H54 (cell line): ENCODE measurements around the gene BCDIN3D.
"Not testable (repeated sequence)": the region's sequence is repeated elsewhere in the genome, so short reads cannot be mapped to it uniquely, and the experiment has no call there.

ENCODE experiments used
- DNase-seq: peaks from one replicate; pipeline ENCODE4 v3.0.0; 2011; ENCODE audit warnings: low spot score, mixed read lengths; ENCODE audit not compliant: insufficient read length
- FAIRE-seq: peaks from 3 replicates; lab custom pipeline; 2011; peaks lifted over from hg19 to GRCh38; lab: Jason Lieb, UNC
- POLR2A ChIP-seq: IDR thresholded peaks from 2 replicates; pipeline ENCODE4 v1.6.1; 2011; ENCODE audit warnings: low read depth, mild to moderate bottlenecking, low read length

Gene BCDIN3D

DNA sequence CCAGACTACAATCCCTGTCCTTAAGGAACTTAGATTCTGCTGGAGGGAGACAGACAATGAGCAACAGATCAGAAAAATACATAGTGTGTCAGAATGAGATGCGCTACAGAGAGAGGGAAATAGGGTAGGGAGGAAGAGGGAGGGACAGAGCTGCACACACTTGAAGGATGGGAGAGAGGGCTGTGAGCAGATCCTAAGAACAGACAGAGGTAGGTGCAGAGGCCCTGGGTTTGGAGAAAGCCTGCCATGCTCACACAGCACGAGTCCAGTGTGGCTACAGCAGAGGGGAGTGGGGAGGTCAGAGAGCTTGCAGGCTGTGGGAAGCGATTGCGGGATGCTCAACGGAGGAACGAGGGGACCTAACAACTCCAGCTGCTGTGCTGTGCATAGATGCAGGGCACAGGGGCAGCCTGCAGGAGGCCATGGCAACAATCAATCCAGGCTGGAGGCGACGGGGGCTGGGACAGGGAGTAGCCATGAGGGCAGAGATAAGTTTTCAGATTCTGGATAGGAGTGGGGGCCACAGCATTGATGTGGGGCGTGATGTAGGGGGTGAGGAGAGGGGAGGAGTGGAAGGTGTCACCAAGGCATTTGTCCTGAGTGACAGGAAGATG is 40.1 kb upstream of the BCDIN3D start:
- no peak for DNase-seq
- FAIRE-seq = no peak
- no peak for TF ChIP-seq POLR2A

DNA sequence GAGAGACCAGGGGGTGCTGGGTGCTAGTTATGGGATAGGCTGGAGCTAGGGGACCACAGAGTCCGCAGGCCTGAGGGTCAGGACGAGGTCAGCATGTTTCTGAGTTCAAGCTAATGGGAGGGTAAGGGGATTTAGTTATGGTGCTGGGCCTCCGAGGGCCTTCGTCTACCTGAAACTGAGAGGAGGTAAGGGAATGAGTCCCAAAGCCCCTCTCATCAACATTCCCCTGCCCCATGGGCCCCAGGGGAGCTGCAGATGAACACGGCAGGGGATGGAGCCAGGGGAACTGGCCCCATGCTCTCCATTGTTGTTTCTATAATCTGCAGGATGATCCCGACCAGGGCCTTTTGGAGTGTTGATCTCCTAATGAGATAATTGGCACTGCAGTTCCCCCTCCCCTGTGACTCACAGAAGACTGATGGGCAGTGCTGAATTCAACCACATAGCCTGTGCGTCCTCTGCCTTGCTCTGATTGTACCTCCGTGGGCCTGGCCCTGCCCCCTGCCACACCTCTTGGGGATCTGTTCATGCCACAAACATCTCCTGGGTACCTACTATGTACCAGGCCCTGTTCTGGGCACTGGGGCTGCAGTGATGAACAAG is 39.4 kb upstream of the BCDIN3D start:
- FAIRE-seq = no peak
- no peak for DNase-seq
- TF ChIP-seq POLR2A = no peak

DNA sequence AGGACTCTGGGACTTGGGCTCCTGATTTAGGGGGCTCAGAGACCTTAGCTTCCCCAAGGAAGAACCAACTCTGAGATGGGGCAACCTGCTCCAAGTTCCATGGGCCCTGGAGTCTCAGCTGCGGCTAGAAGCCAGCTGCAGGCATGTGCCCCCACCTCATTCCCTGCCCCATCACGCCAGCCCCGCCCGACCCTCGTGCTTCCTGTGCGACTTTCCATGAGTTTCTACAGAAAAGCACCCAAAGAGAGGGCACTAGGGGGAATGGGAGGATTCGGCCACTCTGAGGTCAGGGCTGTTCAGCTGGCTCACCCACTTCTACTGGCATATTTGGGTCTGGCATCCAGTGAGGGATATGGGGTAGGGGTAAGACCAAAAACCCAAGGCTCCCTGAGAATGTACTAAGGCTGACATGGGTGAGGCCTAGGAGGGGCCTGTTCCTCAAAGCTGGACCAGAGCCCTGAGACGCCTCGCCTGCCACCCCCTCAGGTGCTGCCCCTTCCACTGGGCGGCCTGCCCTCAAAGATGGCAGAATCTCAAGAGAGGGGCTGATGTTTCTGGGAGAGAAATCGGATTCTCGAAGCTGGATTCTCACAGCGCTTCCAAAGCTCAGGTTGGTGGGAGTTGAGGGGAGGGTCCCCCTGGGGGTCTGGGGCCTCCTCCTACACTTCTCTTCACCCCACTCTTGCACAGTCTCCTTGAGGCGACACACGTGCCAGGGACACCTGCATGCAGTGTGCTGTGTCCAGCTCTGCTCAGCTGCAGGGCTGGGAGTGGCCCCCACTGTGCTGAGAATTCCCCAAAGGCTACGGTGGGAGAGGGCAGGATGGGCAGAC is 38.7 kb upstream of the BCDIN3D start:
- DNase-seq (no peak), FAIRE-seq (no peak)
- TF ChIP-seq POLR2A = no peak

DNA sequence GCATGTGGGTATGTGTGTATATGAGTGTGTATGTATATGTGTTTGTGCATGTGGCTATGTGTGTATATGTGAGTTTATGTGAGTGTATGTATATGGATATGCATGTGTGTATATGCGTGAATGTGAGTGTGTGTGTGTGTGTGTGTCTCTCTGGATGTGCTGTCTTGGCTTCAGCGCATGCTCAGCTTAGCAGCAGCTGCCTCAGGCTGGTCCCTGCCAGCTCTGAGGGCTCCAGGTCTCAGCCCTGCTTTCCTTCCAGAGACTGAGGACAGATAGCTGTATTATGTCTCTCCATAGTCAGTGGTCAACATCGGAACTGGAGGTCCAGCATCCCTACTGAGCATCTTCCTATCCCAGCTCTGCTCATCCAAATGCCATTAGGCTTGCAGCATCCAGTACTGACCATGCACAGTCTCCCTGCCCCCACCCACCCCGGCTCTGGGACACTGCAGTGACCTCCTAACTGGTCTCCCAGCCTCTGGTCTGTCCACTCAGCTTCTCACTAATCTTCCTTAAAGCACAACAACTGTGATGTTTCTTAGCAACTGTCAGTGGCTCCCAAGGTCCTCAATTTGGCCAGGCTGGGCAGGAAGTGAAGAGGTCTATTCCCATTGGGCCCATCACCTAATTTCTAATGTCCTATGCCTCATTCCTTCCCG is 38.0 kb upstream of the BCDIN3D start:
- DNase-seq = no peak
- TF ChIP-seq POLR2A = no peak
- FAIRE-seq = no peak

DNA sequence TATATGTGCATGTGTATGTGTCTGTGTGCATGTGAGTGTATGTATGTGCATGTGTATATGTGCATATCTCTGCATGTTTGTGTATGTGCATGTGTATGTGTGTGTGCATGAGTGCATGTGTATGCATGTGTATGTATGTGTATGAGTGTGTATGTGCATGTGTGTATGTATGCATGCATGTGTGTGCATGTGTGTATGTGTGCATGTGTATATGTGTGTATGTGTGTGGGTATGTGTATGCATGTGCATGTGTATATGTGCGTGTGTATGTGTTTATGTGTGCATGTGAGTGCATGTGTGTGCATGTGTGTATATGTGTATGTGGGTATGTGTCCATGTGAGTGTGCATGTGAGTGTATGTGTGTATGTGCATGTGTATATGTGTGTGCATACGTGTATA is 36.2 kb upstream of the BCDIN3D start:
- not testable (repeated sequence) for FAIRE-seq

DNA sequence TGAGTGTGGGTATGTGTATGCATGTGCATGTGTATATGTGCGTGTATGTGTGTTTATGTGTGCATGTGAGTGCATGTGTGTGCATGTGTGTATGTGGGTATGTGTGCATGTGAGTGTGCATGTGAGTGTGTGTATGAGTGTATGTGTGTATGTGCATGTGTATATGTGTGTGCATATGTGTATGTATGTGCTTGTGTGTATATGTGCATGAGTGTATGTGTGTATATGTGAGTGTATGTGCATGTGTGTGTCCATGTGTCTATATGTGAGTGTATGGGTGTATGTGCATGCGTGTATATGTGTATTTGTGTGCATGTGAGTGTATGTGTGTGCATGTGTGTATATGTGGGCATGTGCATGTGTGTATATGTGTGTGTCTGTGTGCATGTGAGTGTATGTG is 35.1 kb upstream of the BCDIN3D start:
- FAIRE-seq (no peak), DNase-seq (no peak)
- no peak for TF ChIP-seq POLR2A

More for the DNA sequence above, 36.2 kb upstream of the BCDIN3D start:
- DNase-seq = not testable (repeated sequence)

DNA sequence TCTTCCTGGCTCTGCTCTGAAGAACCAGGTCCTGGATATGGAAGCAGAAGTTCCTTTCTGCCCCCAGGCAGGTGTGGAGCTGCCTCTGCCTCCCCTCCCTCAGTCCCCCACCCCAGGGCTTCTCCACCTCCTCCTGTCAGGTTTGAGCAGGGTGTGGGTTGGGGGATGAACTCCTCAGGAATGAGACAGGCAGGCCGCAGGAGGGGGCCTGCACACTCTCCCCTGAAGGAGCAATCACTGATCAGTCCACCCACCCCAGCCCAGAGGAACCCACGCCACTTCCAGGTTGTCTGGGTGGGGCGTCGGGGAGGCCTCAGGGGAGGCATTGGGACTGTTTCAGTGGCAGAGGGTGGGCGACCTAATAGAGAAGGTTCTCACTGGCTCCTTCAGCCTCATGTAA is 34.2 kb upstream of the BCDIN3D start:
- no peak for TF ChIP-seq POLR2A
- no peak for DNase-seq
- FAIRE-seq = no peak

DNA sequence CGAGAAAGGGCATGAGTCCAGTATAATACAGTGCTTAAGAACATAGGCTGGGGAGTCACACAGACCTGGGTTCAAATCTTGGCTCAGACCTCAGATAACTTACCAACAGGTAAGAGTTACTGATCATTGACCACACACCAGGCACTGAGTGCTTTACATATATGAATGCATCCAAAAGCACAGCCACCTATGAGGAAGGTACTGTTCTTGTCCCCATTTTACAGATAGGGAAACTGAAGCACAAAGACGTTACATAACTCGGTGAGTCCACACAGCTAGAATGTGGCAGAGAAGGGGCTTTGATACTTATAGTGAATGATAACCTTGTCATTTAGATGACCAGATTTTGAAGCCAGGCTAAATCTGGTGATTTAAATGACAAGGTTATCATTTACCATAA is 33.2 kb upstream of the BCDIN3D start:
- no peak for DNase-seq
- FAIRE-seq = no peak
- TF ChIP-seq POLR2A = no peak

DNA sequence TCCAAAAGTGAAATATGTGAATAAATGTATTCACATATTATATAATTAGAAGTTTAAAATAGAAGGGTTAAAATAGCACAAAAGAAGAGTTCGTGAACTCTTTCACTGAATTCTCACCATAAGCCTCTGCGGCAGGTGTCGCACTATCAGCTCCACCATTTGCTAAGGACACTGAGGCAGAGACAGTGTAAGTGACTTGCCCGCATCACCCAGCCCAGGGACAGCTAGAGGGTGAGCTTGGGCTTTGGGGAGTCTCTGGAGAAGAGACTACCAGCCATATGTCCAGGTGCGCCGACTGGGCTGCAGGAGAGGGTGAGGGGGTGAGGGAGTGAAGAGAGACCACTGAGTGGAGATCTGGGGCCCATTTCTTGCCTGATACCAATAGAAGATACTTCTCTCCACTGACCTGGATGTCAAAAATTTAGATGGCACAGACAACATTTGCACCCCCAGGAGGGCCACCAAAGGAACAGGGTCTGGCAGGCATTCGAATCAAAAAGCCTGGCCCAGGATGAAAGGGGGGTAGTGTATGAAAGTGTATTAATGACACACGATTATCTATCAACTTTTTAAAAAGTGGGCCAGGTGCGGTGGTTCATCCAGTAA is 32.3 kb upstream of the BCDIN3D start:
- FAIRE-seq (no peak), DNase-seq (no peak)
- TF ChIP-seq POLR2A = no peak

DNA sequence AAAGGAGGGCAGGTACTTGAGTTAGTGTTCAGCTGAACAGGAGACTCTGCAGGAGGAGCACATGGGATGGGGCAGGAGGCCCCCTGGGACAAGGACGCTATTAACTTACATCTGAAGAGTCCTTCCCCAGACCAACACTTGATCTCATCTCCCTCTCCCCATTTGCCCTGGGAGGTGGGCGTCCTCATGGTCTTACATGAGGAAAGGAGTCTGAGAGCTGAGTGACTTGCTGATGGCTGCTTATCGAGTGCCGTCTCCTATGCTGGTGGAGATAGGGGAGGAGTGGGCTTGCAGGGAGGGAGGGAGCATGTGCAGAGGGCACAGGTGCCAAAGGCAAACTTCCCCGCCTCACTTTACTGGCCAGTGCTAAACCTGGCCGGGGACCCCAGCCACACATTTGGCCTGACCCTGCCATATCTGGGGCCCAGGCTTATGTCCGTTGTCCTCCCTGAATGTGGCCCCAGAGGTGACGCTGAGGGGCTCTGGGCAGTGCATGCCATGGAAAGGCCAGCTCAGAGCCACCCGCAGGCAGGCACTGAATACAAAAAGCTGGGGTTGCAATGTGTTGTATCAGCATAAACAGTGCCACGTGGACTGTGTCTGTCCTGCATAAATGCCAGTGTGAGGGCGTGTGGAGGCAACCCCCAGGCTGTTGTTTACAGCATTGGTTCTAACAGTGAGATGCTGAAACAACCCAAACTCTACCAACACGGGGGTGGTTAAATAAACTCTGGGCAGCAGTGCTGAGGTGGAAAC is 31.4 kb upstream of the BCDIN3D start:
- DNase-seq (no peak), FAIRE-seq (no peak)
- TF ChIP-seq POLR2A = no peak

DNA sequence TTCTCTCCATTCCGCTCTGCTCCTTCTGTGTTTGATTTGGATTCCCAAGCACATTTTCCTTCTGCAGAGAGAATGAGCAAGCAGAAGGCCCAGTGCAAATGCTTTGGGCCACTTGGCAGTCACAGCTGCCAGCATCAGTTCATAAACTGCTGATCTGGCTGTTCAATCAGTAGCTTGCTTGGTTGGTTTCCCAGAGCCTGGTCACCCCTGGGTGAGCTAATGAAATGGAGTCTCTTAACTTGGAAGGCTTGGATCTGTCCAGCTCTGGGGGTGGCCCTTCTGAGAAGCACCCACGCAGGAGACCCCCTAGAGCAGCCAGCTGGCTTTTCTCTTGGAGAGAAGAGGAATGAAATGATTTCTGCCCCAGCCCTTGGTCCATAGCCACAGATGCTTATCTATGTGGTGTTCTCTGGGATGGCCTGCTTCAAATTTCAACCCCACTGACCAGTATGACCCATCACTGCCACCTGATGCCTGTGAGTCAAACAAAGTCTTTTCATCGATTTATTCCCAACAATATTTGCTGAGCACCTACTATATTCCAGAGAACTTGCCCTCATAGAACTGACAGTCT is 30.5 kb upstream of the BCDIN3D start:
- DNase-seq (no peak), FAIRE-seq (no peak)
- no peak for TF ChIP-seq POLR2A

DNA sequence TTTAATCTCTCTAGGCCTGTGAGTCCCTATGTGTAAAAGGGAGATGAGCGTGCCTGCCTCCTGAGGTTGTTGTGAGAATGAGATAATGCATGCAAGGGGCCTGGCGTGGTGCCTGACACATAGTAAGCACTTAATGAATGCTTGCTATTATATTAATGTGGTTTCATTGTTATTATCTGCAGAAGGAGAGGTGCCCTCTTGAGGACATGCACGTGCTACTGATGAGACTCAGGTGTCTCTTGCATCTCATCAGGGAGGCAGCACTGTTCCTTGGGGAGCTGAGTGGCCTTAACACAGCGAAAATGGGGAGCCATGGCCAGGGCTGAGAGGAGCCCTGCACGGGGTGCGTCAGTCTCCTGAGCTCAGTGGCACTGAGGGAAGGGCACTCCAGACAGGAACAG is 29.9 kb upstream of the BCDIN3D start:
- FAIRE-seq (no peak), DNase-seq (no peak)
- TF ChIP-seq POLR2A = no peak

DNA sequence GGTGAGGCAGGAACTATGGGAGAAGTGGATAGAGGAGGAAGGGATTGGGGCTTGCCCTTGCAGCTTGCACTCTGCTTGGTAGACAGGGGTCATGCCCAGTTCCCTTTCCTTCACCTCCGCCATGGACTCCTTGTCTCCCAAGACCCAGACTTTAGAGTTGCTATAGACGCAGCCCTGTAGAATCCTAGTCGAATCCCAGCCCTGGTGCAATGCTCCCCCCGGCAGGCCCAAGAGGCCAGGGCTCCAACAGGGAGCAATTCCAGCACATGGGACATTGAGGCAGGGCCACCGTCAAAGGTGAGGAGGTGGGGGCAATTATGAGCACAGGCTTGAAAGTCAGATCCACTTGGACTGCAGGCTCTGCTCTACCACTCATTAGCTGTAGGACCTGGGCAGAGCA is 29.5 kb upstream of the BCDIN3D start:
- no peak for TF ChIP-seq POLR2A
- DNase-seq (no peak), FAIRE-seq (no peak)

DNA sequence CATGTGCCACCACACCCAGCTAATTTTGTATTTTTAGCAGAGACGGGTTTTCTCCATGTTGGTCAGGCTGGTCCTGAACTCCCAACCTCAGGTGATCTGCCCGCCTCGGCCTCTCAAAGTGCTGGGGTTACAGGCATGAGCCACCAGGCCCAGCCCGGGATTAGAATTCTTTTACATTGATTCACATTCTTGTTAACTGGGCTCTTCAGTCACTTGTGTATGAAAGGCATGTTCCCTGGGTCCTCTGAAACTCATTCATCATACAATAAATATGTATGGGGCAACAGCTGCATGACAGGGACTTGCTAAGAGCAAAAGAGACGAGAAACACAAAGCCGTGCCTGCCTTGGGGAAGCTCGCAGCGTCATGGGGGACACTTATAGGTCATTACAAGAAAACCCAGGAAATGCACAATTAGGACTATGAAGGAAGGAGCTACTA is 28.9 kb upstream of the BCDIN3D start:
- FAIRE-seq, DNase-seq: not testable (repeated sequence)
